GM19372 (cell line): ENCODE results near the gene RNFT1.
"Not testable (repeated sequence)": the region's sequence is repeated elsewhere in the genome, so short reads cannot be mapped to it uniquely, and the experiment has no call there.

ENCODE experiments used
- ATAC-seq: cut with Tn5 transposase; IDR thresholded peaks from one replicate; pipeline ENCODE4 v1.9.1; 2021; ENCODE audit warnings: mild to moderate bottlenecking, low read depth, moderate library complexity; ENCODE audit not compliant: unreplicated experiment

The RNFT1 gene, protein sequence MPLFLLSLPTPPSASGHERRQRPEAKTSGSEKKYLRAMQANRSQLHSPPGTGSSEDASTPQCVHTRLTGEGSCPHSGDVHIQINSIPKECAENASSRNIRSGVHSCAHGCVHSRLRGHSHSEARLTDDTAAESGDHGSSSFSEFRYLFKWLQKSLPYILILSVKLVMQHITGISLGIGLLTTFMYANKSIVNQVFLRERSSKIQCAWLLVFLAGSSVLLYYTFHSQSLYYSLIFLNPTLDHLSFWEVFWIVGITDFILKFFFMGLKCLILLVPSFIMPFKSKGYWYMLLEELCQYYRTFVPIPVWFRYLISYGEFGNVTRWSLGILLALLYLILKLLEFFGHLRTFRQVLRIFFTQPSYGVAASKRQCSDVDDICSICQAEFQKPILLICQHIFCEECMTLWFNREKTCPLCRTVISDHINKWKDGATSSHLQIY

GRCh38 chr17:59964482-59965328 lies at the start of gene RNFT1:
Gene RNFT1 (minus strand): TSS chr17:59964740. CDS start chr17:59964663, 77 bp downstream.
- peak; percentile 86 for ATAC-seq

- ATAC-seq = not testable (repeated sequence)
Observed at GRCh38 chr17:60009326-60009725, 44.8 kb upstream of the RNFT1 start.

DNA sequence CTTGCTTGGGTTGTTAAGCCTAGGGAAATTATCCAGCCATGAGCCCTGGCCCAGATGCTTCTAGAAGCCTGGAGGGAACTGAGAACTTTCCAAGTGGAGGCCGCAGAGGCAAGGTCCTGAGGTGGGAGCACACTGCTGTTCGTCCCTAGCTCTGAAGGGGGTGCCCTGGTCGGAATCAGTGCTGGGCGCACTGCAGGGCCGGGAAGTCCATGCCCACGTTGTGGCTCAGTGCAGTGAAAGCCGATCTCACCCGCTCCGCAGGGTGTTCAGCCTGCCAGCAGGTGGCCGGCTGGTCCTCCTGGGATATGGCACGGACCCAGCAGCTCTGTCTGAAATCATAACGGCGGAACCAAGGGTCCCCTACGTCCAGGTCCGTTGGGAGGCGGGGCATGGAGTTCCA lies 43.8 kb upstream of the RNFT1 start:
- not testable (repeated sequence) for ATAC-seq

- ATAC-seq = no peak
Observed at GRCh38 chr17:60006160-60006559, 41.6 kb upstream of the RNFT1 start.

DNA sequence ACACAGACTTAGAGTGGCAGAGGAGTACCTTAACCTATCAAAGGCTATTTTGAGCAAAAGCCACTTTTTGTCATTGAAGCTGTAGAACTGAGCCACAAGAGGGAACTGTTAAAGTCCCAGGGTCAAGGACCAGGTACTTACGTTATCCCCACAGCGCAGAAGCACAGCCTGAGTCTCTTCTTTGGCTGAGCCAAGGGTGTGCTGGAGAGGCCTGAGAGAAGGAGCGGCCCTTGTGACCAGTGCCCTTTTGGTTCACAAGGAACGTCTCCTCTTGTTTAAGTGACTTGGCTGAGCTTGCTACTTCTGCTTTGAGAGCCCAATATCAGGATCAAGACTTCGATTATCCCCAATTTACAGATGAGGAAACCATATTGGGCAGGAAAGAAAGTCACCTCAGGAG lies 40.0 kb upstream of the RNFT1 start:
- not testable (repeated sequence) for ATAC-seq

DNA sequence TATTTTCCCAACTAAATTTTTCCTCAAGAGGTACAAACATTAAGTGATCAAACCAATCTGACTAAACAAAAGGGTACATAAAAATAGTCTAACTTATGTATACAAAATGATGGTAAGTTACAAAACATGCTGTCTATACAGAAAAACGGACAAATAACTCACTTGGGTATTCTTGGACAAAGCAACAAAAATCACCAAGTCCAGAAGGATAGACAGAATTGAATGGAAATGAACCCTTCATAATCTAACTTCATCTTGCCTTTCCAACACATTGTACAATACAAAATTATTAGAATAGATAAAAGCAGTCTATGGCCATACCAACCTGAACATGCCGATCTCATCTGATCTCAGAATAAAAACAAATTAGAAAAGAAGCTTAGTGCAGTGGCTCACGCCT lies 37.9 kb upstream of the RNFT1 start:
- not testable (repeated sequence) for ATAC-seq

DNA sequence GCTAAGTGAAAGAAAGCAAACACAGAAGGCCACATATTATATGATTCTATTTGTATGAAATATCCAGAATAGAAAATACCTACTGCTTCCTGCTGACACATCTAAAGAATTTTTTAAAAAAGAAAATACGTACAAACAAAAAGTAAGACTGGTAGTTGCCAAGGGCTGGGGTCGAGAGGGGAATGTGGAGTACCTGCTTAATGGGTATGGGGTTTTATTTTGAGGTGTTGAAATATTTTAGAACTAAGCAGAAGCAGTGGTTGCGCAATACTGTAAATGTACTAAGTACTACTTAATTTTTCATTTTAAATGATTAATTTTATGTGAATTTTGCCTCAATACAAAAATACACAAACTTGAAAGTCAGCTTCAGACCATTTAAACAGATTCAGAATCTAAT lies 32.1 kb upstream of the RNFT1 start:
- ATAC-seq = not testable (repeated sequence)

- not testable (repeated sequence) for ATAC-seq
Observed at GRCh38 chr17:59975166-59975565, 10.6 kb upstream of the RNFT1 start.

DNA sequence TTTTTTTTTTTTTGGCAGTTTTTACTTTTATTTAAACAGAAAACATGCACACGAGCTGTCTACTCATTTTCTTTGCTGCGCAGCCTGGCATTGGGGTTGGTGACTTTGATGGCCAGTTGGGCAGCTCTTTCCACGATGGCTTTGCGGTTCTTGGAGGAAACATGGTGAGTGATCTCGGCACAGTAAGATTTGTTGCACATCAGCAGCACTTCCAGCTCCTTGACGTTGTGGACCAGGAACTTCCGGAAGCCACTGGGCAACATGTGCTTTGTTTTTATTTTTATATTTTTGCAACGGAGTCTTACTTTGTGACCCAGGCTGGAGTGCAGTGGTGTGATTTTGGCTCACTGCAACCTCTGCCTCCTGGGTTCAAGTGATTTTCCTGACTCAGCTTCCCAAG lies 8.9 kb upstream of the RNFT1 start:
- not testable (repeated sequence) for ATAC-seq

GRCh38 chr17:59972778-59973177 lies 8.2 kb upstream of the RNFT1 start:
- no peak for ATAC-seq

DNA sequence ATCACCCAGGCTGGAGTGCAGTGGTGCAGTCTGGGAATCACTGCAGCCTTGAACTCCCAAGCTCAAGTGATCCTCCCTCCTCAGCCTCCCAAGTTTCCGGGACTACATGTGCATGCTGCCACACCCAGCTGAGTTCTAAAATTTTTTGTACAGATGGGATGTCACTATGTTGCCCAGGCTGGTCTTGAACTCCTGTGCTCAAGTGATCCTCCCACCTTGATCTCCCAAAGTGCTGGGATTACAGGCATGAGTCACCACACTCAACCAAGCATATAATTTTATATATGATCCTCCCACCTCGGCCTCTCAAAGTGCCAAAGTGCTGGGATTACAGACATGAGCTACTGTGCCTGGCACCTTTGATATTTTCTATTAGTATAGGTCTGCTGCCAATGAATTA lies 7.2 kb upstream of the RNFT1 start:
- not testable (repeated sequence) for ATAC-seq

GRCh38 chr17:59963738-59964481 lies 630 bp downstream of the RNFT1 start:
- peak; percentile 35 for ATAC-seq

DNA sequence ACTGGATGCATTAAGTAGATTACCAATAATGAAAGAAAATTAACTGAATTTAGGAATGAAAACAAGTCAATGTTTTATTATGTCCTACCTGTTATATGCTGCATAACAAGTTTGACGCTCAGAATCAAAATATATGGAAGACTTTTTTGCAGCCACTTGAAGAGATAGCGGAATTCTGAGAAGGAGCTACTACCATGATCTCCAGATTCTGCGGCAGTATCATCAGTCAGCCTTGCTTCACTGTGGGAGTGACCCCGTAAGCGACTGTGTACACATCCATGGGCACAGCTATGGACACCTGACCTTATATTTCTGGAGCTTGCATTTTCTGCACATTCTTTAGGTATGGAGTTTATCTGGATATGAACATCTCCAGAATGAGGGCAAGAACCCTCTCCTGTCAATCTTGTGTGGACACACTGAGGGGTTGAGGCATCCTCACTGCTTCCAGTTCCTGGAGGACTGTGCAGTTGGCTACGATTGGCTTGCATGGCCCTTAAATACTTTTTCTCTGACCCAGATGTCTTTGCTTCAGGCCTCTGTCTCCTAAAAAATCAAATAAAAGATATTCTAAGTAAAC lies 1.7 kb downstream of the RNFT1 start:
- no peak for ATAC-seq

DNA sequence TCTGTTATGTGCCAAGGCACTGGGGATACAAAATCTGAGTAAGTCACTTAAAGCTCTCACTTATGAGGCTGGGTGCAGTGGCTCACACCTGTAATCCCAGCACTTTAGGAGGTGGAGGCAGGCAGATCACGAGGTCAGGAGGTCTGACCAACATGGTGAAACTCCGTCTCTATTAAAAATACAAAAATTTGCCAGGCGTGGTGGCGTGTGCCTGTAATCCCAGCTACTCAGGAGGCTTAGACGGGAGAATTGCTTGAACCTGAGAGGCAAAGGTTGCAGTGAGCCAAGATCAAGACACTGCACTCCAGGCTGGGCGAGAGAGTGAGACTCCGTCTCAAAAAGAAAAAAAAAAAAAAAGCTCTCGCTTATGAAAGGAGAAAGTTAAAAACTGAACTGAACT lies 5.0 kb downstream of the RNFT1 start:
- ATAC-seq = not testable (repeated sequence)

DNA sequence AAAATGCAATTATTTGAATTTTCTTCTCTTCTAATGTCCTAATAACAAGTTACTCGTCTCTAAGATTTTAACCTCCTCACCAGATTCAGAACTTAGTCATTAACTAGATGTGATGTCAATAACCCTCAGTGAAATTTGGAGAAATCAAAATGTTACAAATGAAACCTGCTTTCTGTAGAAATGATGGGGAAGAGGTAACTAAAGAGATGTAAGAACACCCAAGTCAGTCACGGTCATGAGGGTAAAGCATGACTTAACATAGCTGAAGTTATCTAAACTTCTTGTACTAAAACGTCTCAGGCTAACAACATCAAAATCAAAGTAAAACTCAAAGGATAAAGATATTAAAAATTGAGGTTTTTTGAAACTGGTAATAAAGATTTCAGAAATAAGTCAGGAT lies 9.7 kb downstream of the RNFT1 start:
- no peak for ATAC-seq

DNA sequence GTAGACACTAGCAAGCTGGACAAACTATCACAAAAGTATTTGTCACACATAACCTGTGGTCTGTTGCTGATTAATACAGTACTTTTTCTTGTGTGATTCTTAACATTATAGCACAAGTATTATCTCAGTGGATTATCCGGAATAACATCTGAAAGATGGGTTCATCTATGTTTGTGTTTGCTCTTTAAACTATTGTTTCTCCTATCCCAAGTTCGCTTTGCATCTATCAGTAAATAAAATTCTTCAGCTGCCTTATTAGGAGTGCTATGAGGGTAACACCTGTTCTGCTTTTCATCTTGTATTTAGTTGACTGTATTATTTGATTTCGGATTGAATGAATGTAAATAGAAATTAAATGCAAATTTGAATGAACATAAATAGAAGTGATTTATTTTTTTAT lies 14.5 kb downstream of the RNFT1 start:
- ATAC-seq = no peak

DNA sequence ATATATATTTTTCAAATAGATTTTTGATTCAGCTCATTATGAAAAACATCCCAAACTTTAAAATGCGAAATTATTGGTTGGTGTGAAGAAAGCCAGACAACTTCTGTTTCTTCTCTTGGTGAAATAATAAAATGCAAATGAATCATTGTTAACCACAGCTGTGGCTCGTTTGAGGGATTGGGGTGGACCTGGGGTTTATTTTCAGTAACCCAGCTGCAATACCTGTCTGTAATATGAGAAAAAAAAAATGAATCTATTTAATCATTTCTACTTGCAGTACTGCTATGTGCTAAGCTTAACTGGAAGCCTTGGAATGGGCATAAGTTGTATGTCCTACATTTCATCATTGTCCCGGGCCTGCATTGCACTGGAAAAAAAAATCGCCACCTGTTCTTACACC lies 17.2 kb downstream of the RNFT1 start:
- ATAC-seq = not testable (repeated sequence)

DNA sequence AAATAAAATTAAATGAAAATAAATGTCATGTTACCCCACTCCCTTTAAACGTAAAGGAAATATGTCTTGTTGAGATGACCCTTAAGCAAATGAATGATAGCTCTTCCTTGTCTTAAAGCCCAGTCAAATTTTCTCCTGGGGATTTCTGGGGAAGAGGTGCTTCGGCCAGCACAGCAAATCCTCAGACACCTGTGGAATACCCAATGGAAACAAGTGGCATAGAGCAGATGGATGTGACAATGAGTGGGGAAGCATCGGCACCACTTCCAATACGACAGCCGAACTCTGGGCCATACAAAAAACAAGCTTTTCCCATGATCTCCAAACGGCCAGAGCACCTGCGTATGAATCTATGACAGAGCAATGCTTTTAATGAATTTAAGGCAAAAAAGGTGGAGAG lies 18.1 kb downstream of the RNFT1 start:
- ATAC-seq = not testable (repeated sequence)

GRCh38 chr17:59941131-59941530 lies 23.4 kb downstream of the RNFT1 start:
- no peak for ATAC-seq

DNA sequence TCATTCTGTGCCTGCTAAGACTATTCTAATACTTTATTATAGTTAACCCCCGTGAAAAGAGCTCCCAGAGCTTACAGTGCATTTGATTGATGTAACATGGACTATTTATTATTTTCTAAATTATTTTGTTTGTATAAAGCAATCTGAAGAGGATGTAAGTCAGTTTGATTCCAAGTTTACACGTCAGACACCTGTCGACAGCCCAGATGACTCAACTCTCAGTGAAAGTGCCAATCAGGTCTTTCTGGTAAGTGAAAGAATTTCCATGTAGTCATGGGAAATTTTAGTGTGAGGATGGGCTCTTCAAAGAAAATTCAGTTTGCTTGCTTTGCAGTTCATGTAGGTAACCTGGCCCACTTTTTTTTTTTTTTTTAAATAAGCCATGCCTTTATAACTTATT lies 23.8 kb downstream of the RNFT1 start:
- ATAC-seq = not testable (repeated sequence)
